Measurements from ENCODE around the gene CORIN. TPM values are rescaled to one million over a fixed set of nuclear protein-coding genes. Genes with fewer than 3 reads are reported as not detected.

CORIN gene
- total RNA-seq, 2 donors from 2014 or later: 0.26 to 0.41 TPM

DNA sequence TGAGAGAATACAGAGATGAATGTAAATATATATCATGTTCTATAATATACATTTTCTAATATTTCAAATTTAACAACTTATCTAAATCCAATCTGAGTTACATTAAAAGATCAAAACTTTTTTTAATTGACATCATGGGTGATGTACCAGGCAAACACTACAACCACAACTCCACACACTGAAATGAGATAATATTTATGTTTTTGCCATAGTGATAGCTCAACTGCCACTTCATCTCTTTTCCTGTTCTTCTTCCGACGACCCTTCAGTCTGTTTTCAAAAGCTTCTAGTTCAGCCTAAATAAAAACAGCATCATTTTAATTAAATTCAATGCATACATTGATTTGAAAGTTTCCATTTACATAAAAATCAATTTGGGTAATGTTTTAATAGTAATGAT is 10.2 kb upstream of the CORIN start:
- Mint-ChIP-seq H3K36me3 (ENCODE audit: low read depth) (peaks cover 74% of the 10 kb centered on the region), H3K27me3 (no peaks in the 10 kb centered on the region), H3K4me3 (no peak overlapping the region), H3K4me1 (no peaks in the 10 kb centered on the region), H3K27ac (no peak overlapping the region), H3K9me3 (no peaks in the 10 kb centered on the region)
- no peak for ATAC-seq (replicated peaks)

DNA sequence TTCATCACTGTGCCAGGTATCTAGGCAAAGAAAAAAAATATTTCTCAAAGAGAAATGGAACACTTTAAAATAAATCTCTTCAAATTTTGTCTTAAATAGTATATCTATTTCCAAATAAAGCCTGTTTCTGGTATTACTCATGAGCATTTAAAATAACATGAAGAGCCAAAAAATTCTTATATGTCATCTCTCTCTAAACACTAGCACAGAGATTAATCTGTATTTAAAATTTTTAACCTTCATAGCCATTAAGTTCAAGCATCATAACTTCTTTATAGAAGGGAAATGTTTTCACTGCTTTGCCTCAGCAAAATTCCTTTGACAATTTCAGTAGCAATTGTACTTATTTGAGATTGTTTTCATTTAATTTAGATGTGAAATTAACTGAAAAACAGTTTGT is 5.1 kb upstream of the CORIN start:
- Mint-ChIP-seq H3K36me3 (ENCODE audit: low read depth) (peaks cover 35% of the 10 kb centered on the region), H3K4me3 (no peak overlapping the region)

DNA sequence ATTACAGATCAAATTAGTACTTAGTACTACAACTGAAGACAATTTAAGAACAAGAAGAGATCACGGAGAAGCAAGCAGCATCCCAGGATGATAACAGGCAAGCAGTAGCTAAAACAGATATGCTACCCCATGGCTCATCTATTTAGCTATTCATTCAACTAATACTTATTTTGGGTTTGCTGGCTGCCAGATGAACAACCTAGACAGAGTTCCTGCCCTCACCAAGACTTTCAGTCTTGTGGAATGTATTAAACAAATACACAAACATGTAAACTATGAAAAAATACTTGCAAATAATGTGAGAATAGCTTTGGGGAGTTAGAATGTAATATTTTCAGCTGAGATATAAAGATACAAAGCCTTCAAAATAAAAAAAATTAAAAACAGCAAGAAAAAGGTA is 2.4 kb upstream of the CORIN start:
- no peak for ATAC-seq (replicated peaks)
- Mint-ChIP-seq H3K27me3 (no peaks in the 10 kb centered on the region), H3K9me3 (no peaks in the 10 kb centered on the region), H3K4me3 (no peak overlapping the region), H3K36me3 (ENCODE audit: low read depth) (peaks cover 14% of the 10 kb centered on the region), H3K4me1 (peaks cover 9% of the 10 kb centered on the region), H3K27ac (no peak overlapping the region)

More for the DNA sequence above, 5.1 kb upstream of the CORIN start:
- H3K4me1 Mint-ChIP-seq: peaks cover 7% of the 10 kb centered on the region
- H3K27ac Mint-ChIP-seq: no peak overlapping the region
- H3K9me3 Mint-ChIP-seq: no peaks in the 10 kb centered on the region
- no peak for ATAC-seq (replicated peaks)
- H3K27me3 Mint-ChIP-seq: no peaks in the 10 kb centered on the region

DNA sequence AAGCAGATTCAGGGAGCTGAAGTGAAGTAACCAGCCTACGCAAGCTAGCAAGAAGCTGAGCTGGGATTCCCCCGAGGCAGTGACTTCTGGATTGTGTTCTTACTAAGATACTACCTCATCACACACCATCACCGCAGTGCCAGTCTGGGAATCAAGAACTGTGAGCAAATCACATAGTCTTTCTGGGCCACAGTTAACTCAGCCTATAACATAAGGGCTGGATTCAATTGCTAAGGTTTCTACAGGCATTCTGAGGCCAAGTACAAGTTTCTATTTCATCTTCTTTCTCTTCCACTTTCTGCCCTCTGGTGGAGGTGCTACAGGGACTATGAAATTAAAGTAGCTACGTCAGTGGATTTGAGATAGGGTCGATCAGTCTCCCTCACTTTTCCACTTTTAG is 1.4 kb upstream of the CORIN start:
- Mint-ChIP-seq H3K4me3 (peak overlapping the region; percentile 83), H3K9me3 (no peaks in the 10 kb centered on the region), H3K36me3 (ENCODE audit: low read depth) (peaks cover 10% of the 10 kb centered on the region), H3K27me3 (no peaks in the 10 kb centered on the region), H3K27ac (peak overlapping the region; percentile 21), H3K4me1 (peaks cover 9% of the 10 kb centered on the region)
- ATAC-seq (replicated peaks): peak; percentile 97

DNA sequence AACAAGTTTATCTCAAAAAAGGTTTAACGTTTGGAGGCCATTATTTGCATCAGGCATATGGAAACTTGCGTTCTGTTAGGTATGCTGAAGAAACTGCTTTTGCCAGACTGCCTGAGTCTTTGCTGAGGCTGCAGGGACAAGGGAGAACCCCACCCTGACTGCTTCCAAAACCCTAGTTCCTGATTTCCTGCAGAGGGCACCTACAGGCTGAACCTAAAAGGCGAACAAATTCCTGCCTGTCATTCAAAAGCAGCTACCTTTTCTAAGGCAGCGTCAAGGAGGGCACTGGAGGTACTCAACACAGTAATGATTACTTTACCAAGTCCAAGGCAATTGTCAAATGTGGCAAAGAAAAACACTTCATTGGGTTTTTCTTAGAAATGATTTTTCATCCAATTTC is 578 bp upstream of the CORIN start:
- H3K27ac Mint-ChIP-seq: no peak overlapping the region
- peaks cover 2% of the 10 kb centered on the region for H3K36me3 Mint-ChIP-seq (ENCODE audit: low read depth)
- H3K27me3 Mint-ChIP-seq: no peaks in the 10 kb centered on the region
- H3K9me3 Mint-ChIP-seq: no peaks in the 10 kb centered on the region
- ATAC-seq (replicated peaks): no peak
- peak overlapping the region; percentile 83 for H3K4me3 Mint-ChIP-seq
- peaks cover 9% of the 10 kb centered on the region for H3K4me1 Mint-ChIP-seq

DNA sequence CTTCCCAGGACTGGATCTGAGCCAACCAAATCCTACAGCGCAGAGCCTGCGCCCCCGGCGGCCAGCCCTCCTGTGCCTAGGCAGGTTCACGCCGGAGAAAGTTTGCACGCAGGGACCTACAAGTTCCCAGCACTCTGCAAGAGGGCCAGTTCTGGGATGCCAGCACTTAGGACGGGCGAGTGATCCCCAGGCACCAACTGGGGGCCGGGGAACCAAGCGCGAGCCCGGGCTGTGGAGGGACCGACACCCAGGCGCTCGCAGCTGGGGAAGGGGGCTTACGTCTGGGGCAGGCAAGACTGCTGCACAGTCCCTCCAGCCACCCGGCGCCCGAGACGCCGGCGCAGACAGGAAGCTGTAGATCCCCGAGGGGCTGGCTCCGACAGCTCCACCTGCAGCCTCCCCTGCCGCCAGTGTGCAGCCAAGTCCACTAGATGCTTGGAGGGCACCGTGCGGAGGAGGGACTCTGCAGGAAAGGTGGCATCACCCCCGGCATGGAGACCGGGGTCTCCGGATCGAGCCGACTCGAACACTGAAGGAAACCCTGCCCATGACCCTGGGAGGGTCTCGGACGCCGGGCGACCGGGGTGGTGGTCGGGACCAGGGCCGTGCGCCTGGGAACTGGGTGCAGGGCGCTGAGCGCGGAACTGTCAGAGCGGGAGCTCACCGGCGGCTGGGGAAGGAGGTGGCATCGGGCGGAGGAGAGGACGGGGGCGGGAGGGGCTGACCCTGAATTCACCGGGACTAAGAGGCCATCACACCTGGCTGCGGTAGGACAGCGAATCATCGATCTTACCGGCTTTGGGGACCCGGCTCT is 566 bp downstream of the CORIN start:
- peaks cover 9% of the 10 kb centered on the region for H3K4me1 Mint-ChIP-seq
- H3K9me3 Mint-ChIP-seq: no peaks in the 10 kb centered on the region
- H3K27ac Mint-ChIP-seq: no peak overlapping the region
- H3K36me3 Mint-ChIP-seq (ENCODE audit: low read depth): no peaks in the 10 kb centered on the region
- peak overlapping the region; percentile 83 for H3K4me3 Mint-ChIP-seq
- peak; percentile 25 for ATAC-seq (replicated peaks)
- no peaks in the 10 kb centered on the region for H3K27me3 Mint-ChIP-seq

DNA sequence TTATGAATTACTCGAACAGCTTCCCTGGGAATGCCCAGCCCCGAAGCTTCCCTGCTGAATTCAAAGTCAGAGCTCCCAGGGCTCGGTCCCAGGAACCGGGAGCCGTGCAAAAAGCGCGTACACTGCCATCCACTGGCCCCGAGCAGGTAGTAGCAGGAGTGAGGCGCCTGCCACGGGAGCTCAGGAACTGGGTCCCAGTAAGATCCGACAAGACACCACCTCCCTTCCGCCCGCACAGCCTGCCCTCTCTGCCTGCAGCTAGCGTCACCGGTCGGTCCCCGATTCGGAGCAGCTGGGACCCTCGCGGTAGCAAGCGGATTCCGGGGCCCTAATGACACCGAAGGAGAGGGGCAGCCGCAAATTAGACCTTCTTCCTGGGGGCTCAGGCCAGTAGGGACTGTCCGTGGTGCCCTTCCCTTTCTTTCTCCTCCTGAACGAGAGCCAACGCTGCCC is 1.2 kb downstream of the CORIN start:
- H3K4me3 Mint-ChIP-seq: peak overlapping the region; percentile 83
- no peaks in the 10 kb centered on the region for H3K36me3 Mint-ChIP-seq (ENCODE audit: low read depth)
- peak; percentile 52 for ATAC-seq (replicated peaks)
- no peaks in the 10 kb centered on the region for H3K27me3 Mint-ChIP-seq
- no peak overlapping the region for H3K27ac Mint-ChIP-seq
- peaks cover 9% of the 10 kb centered on the region for H3K4me1 Mint-ChIP-seq
- H3K9me3 Mint-ChIP-seq: no peaks in the 10 kb centered on the region

DNA sequence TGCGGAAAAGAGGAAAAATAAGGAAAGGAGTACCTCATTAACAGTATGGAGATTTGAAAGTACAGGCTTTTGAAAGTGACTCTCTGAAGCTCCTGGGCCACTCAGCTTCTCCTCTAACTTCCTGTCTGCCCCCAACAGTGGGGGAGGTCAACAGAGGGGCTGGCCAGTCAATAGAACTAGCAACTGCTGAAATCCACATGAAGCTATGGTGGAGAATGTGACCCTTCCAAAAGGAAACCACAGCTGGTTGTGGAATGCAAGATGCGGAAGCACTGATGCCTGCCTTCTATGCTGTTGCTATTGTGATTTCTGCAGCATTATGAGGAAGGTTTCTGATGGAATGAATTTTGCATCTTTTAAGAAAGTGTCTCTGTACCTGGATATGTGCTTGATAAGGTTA is 2.4 kb downstream of the CORIN start:
- Mint-ChIP-seq H3K4me1 (peaks cover 9% of the 10 kb centered on the region), H3K9me3 (no peaks in the 10 kb centered on the region), H3K27me3 (no peaks in the 10 kb centered on the region), H3K4me3 (peak overlapping the region; percentile 83), H3K36me3 (ENCODE audit: low read depth) (no peaks in the 10 kb centered on the region), H3K27ac (no peak overlapping the region)
- ATAC-seq (replicated peaks): no peak

DNA sequence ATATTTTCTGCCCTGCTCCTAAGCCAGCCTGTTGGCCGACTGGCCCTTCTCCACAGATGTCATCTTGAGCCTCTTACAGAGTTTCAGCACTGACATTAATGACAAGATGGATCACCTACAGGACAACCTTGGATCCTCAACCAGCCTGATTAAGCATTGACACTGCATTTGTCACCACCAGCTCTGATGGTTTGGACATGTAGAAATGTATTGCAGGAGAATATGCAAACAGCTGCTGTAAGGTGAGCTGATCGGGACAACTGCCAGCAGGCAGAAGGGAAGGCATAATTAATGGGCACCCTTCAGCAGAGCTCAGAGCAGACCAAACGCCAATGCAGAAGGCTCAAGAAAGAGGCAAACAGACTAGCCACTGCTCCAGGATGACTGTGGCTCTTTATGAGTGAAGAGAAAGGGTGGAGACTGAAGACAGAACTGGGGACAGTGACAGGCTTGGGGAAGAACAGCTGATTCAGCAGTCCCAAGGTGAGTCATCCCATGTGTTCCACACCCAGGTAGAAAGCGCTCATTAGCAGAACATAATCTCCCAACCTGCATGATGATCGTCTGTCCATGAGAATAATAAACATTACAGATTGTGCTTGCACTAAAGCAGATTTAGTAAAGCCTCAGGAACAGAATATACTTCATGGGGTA is 6.7 kb downstream of the CORIN start:
- H3K9me3 Mint-ChIP-seq: no peaks in the 10 kb centered on the region
- H3K27me3 Mint-ChIP-seq: no peaks in the 10 kb centered on the region
- no peak overlapping the region for H3K27ac Mint-ChIP-seq
- H3K4me1 Mint-ChIP-seq: peaks cover 4% of the 10 kb centered on the region
- no peaks in the 10 kb centered on the region for H3K36me3 Mint-ChIP-seq (ENCODE audit: low read depth)
- H3K4me3 Mint-ChIP-seq: no peak overlapping the region
- peak; percentile 59 for ATAC-seq (replicated peaks)

DNA sequence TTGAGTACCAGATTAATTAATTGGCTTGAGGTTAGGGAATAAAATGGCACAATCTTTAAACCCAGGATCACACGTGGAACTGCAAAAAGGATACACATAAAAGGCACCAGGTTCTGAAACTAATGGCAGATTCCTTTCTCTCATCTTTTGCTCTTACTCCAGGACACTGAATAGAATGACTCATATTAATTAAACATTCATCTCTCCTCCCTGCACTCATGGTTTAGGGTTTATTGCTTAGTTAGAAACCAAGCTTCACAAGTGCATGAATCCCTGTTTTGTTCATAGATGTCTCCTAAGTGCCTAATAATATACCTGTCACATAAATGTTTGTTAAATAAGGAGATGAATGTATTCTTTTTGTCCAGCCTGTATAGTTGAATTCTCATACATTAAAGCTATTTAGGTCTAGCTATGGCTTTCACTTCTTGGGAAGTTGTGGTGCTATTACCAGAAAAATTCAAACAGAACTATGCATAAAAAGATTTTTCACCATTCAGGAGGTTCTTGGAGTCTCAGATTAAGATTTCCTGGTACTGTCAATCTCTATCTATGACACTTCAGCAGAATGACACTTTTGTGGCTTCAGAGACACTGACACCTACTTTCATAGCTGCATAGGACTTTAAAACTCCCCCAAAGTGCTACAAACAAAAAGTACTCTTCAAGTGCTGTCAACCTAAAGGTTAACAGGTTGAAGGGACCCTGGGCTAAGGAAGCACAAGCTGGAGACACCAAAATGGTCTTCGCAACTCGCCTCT is 7.4 kb downstream of the CORIN start:
- ATAC-seq (replicated peaks): no peak
- no peak overlapping the region for H3K27ac Mint-ChIP-seq
- H3K4me3 Mint-ChIP-seq: no peak overlapping the region
- H3K36me3 Mint-ChIP-seq (ENCODE audit: low read depth): no peaks in the 10 kb centered on the region
- peaks cover 4% of the 10 kb centered on the region for H3K4me1 Mint-ChIP-seq
- H3K9me3 Mint-ChIP-seq: no peaks in the 10 kb centered on the region
- H3K27me3 Mint-ChIP-seq: no peaks in the 10 kb centered on the region

DNA sequence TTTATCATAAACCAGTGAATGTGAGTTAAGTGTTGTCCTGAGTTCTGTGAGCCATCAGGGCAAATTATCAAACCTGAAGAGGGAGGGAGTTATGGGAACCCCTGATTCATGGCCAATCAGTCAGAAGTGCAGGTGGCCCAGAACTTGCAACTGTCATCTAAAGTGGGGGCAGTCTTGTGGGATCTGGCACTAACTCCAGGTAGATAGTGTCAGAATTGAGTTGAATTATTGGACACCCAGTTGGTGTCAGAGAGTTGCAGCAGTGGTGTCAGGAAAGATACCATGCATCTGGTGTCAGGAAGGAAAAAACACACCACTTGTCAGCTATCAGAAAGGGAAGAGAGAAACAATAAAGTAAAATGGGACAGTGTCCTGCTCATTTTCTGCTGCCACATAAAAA is 8.4 kb downstream of the CORIN start:
- peaks cover 4% of the 10 kb centered on the region for H3K4me1 Mint-ChIP-seq
- no peaks in the 10 kb centered on the region for H3K9me3 Mint-ChIP-seq
- H3K27ac Mint-ChIP-seq: no peak overlapping the region
- ATAC-seq (replicated peaks): no peak
- H3K4me3 Mint-ChIP-seq: no peak overlapping the region
- H3K27me3 Mint-ChIP-seq: no peaks in the 10 kb centered on the region
- no peaks in the 10 kb centered on the region for H3K36me3 Mint-ChIP-seq (ENCODE audit: low read depth)

DNA sequence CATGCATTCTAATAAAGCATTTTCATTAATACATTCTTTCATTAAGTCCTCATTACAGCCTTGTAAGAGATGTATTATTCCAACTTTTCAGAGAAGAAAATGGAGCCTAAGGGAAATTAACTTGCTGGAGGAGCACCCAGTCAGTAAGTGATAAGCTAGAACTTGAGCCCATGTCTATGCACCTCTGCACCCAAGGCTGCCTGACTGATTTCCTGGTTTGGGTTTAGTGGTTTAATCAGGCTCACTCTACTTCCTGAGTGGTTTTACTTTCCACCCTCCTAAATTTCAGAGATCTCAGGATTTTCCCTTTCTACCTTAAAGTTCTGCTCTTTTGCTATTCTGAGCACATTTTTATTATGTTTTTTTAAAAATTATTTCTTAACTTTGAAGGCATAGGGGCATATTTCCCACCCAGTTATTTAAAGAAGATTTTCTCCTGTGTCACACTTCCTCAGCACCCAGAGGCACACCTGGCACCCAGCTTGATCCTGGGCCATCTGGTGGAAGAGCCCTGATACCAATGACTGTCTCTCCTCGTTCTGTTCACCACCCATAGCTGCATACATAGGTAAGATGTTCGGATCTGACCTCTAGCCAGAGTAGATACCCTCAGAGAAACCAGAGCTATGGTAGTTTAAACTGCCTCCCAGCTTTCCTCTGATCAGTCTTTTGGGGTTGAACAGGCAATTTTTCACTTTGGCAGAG is 10.4 kb downstream of the CORIN start:
- ATAC-seq (replicated peaks): no peak
- Mint-ChIP-seq H3K4me1 (peaks cover 4% of the 10 kb centered on the region), H3K4me3 (no peak overlapping the region), H3K9me3 (no peaks in the 10 kb centered on the region), H3K36me3 (ENCODE audit: low read depth) (no peaks in the 10 kb centered on the region), H3K27ac (no peak overlapping the region), H3K27me3 (peaks cover under 1% of the 10 kb centered on the region)

DNA sequence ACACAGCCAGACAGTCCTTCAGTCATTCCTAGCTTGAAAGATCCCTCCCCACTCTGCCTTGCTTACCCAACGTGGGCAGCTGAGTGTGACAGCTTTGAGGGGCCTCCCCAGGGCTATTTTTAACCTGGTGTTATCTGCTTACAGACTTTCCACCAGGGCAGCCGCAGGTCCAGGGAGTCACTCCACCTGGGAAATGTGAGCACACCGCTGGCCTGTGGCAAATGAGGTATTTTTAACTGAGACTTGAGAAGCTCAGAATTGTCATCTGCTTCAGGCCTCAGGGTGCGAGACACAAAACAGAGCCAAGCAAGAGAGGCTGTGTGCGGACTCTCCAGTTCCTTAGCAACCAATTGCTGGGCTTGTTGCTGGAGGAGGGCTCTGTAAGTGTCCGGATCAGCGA is 13.0 kb downstream of the CORIN start:
- Mint-ChIP-seq H3K27me3 (peaks cover 4% of the 10 kb centered on the region), H3K4me3 (no peak overlapping the region), H3K9me3 (no peaks in the 10 kb centered on the region), H3K27ac (no peak overlapping the region), H3K4me1 (peaks cover 4% of the 10 kb centered on the region), H3K36me3 (ENCODE audit: low read depth) (no peaks in the 10 kb centered on the region)
- ATAC-seq (replicated peaks): no peak

DNA sequence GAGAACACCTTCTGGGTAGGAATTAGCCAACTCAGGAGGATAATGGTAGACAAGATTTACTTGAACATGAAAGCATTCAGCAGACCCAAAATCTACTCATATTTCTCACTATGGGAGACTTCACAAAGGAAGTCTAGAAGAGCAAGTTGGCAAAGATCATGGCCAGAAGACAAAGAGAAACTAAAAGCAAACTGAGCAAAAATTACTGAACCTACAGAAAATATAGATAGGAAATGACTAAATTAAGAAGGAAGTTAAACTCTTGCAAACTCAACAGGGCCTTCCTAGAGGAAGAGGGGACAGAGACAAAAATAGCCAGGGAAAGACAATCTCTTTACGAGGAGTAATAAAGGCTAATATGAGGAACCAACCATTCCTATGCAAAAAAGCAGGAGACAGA is 18.7 kb downstream of the CORIN start:
- no peaks in the 10 kb centered on the region for H3K9me3 Mint-ChIP-seq
- no peaks in the 10 kb centered on the region for H3K36me3 Mint-ChIP-seq (ENCODE audit: low read depth)
- no peaks in the 10 kb centered on the region for H3K4me1 Mint-ChIP-seq
- H3K27me3 Mint-ChIP-seq: peaks cover 11% of the 10 kb centered on the region
- no peak overlapping the region for H3K27ac Mint-ChIP-seq
- no peak for ATAC-seq (replicated peaks)
- no peak overlapping the region for H3K4me3 Mint-ChIP-seq
